Stimulated activated CD4-positive, alpha-beta T cell treated with anti-CD3 and anti-CD28 coated beads, TNF-alpha, amount 100 ng/mL, for 1 hour (primary cell): ENCODE measurements around the gene CYFIP1.

ENCODE experiments used
- DNase-seq, 3 donors: peaks; one replicate each; pipeline ENCODE4 v3.0.0-alpha.2; 2020; ENCODE audit warnings: low read depth in 3 of 3, low spot score in 1 of 3

The CYFIP1 gene

DNA sequence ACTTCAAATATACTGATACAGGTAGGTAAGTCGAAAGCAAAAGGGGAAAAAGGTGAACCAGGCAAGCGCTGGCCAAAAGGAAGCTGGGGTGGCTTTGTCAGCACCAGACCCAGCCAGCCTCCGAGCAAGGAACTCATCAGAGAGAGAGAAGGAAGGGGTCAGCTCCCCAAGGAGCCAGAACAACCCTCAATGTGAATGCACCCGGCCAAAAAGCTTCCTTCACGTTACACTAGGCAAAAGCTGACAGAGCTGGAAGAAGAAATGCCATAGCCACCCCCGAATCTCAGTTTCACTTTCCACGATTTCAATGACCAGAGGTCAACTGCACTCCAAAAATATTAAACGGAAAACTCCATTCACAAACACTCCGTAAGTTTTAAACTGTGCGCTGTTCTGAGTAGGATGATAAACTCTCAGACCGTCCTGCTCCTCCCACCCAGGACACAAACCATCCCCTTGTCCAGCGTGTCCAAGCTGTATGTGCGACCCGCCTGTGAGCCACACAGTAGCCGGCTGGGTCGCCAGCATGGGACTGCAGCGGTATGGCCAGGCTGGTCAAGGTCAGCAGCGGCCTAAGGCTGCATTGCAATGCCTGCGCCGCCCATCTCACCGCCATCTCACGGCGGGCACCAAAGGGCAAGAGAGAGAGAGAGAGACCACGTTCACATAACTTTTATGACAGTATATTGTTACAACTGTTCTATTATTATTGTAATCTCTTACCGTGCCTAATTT, 29.7 kb downstream of the CYFIP1 start:
- no peak for DNase-seq

DNA sequence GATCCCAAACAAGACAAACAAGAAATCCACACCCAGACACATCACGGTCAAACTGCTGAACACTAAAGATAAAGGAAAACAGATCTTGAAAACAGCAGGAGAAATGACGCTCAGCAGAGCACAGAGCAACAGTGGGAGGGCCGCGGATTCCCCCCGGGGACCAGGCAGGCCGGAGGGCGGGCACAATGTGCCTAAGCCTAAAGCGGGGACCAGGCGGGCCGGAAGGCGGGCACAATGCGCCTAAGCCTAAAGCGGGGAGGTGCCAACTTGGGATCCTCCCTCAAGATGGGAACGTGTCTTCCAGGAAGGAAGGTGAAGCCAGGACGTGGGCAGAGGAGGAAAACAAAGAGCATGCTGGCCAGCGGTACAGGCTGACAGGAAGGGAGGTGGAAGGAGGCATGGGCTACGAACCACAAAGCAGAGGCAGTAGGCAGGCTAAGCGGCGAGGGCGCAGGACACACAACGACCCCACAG, 31.1 kb downstream of the CYFIP1 start:
- DNase-seq, result no peak

DNA sequence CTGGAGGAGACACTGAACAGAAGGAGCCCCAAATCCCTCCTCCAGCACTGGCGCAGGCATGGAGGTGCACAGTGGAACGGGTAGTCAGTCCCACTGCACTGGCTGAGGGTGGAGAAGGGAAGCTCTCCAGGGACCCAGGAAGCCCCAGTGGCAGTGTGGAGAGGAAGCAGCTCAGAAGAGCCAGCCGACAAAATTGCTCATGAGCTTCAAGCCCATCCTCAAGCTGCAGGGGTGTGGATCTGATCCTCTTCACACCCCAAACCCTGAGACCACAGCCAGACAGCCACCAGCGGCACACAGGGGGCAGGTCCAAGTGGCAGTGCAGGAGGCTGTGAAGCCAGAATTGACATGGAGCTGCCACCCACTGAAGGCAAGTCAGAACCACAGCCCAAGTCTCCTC, 32.1 kb downstream of the CYFIP1 start:
- no peak for DNase-seq

DNA sequence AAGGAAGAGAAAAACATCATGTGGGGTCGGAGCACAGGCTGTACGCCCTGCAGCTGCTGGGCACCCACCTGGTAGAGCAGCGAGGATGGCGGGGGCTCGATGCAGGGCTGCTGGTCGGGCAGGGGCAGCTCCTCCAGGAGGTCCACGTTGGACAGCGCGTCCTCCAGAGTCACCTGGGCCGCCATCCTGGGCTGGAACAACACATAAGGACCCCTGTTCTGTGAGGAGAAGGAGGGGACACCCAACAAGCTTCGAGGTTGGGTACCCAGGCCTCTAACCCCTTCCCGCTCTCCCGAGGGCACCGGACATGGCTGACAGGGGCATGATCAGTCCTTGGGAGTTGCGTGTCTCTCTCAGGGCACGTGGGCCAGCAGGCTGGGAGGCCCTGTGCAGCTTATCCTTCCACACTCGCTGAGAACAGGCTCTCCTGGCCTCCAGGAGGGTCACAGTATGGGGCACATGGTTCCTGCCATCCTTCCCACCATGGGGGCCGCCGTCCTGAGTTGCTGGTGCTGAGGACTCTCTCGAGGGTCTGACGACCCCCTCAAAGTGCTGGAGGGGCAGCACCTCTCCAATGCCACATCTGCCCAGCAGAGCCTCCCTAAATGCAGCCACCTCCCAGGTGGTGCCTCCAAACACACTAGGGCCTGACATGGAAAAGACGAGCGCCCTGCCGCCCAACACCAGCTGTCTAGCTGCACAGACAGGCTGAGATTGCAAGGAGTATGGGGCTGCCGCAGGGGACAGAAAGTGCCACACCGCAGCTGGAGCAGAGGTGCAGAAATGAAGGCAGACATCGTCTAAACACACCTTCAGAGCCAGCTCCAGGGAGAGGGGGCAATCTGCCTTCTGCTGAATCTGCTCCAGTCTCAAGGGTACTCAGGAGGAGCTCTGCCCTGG, 32.8 kb downstream of the CYFIP1 start:
- no peak for DNase-seq

DNA sequence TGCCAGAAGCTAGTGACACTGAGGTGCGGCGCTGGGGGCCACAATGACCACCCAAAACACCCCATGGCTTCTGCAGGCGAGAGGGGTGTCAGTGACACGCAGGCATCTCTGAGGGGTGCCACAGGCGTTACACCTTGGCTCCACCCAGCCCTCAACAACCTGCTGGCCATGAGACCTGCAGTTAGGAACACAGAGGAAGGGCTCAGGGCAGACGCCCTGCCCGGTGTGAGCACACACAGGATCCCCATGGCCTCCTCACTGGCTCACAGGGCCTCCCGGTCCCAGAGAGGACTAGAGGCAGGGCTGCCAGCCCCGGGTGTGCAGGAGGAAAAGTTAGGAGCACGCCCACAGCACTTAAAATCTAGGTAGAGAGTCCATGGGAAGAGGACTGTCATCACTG, 35.1 kb downstream of the CYFIP1 start:
- no peak for DNase-seq

DNA sequence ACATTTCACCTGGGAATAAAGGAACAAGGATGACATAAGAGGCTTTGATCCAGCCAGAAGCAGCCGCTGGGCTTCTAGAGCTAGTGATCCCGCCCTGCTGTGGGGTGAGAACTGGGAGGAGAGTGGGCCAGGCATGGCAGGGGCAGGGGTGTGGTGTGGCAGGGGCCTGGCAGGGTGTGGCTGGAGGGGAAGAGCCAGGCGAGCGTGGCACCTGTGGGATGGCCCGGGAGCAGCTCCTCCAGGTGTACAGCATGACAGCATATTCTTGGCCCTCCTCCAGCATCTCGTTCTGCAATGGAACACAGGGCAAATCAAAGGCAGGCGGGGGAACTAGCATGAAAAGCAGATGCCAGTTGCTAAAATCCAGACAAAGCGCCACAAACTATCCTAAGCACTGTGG, 35.5 kb downstream of the CYFIP1 start:
- no peak for DNase-seq

DNA sequence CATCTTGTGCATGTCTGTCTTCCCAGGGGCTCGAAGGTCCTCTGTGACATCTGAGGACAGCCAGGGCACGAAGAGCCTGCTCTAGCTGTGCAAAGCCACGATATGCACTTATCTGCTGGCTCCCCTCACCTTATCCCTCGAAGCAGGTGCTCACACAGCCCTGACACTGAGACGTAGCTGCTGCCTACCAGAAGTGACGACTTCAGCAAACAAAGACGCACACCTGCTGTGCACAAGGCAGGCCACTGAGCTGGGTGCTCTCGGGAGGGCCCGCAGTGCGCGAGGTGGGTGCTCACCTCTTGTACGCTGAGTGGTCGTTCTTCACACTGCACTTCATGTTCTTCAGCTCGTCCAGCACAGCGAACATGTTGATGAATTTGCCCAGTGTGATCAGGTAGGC, 37.3 kb downstream of the CYFIP1 start:
- DNase-seq, result no peak

DNA sequence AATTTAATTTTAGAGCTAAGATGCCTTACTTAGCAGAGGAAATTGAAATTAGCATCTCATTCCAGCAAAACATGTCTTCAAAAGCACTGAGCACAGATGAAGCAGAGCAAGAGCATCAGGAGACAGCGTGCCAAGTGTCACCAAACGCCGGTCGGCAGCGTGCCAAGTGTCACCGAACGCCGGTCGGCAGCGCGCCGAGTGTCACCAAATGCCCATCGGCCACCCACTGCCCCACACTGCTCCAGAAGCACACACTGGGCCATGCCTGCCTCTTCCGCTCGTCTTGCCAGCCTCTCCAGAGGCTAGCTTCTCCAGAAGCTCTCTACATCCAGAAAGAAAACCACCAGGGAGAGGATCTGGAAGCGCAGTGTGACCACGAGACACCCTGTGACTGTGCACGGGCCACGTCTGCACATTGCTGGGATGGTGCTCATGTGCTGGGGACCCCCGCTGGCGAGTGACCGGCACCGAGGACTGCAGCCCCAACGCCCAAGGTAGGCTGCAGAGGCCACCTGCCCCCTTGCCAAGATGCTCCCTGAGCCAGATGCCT, 37.8 kb downstream of the CYFIP1 start:
- DNase-seq, result no peak

DNA sequence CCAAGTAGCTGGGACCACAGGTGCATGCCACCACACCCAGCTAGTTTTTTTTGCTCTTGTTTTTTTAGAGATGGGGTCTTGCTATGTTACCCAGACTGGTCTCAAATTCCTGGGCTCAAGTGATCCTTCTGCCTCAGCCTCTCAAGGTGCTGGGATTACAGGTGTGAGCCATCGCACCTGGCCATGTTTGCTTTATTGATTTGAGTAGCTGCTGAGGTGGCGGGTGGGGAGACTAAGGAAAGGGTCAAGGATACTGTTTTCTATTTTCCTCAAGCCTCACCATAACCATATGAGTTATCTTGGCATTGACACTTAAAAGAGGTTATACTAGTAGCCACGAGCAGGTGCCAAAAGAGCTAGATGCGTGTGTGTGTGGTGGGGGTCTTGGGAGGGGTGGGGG, 39.0 kb downstream of the CYFIP1 start:
- DNase-seq, result no peak

DNA sequence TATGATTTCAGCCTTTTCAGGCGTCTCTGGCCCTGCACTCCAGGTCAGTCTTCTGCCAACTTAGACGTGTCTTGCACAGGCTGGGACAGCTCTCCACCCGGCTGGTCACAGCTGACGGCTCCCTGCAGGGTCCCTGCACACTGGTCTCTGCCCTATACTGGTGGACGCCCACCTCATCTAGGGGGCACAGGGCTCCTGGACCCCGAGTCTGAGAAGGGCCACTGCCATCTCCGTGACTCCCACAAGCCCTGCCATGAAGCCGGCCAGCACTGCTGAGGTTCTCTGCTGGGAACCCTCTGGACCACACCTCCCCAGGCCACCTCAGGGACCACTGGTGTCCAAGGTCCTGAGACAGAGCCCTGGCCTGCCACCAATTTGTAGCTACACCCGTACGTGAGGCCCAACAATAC, 40.5 kb downstream of the CYFIP1 start:
- no peak for DNase-seq

DNA sequence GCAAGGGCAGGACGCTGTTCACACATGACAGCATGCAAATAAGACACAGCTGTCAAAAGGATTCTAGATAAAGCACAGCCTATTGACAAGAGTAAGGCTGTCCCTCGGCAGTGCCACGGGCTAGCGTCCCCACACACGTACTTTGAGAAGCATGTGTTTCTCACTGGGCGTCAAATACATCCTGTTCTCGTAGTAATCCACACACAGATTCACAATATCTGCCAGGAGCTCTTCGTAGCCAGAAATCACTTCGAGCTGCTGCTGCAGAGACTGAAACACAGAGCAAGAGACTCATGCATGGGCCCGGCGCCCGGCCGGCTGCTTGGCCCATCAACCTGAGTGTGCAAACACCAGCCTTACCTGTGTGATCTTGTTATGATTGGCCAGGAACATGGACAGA, 41.1 kb downstream of the CYFIP1 start:
- DNase-seq, result no peak

DNA sequence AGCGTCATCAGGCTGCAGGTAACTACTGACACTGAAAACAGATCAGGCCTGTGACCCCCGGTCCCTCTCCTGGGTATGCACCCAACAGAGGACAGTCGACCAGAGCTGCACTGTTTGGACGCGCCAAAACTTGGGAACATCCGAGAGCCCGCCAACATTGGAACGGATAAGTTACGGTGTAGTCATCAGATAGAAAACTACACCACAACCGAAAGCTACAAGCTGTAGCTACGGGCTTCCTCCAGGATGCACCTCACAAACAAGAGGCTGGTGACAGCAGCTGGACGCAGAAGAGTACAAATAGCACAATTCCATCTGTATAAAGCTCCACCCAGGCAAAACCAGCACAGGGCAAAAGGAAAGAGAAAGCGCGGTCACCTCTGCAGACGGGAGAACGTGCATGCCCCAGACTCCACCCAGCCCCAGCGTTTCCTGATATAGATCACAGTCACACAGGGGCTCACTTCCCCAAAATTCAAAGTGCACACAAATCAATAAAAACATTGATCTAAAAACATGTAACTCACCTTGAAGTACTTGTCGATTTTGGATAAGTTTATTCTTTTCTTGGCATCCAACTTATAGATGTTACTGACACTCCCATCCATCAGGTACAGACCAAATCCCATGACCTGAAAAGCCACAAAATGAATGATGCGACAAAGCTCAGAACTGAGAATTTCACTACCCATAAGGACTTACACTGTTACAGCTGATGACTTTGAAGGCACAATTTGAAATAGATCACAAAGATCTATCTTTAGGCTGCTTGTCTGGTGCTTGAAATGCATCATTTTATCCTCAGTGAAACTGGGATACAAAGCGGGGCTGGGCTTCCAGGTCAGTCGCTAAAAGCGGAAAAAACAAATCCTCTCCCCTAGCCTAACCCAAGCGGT, 43.3 kb downstream of the CYFIP1 start:
- DNase-seq, result no peak

DNA sequence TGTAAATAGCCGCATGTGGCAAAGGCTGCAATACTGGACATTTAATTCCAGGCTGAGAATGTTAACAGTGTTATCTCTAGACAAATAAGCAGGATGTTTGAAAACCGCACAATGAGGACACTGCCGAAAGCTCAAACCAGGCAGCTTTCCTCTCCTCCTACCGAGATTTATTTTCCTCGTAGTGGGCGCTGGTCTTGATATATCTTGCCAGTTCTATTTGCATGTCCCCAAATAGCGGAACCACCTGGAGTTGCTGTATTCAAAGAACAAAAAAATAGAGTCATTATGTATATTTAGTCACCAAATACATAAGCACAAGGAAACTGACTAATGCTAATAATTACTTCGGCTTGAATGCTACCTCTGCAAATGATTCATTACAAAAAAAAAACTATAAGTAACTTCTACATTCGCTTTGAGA, 46.5 kb downstream of the CYFIP1 start:
- no peak for DNase-seq

DNA sequence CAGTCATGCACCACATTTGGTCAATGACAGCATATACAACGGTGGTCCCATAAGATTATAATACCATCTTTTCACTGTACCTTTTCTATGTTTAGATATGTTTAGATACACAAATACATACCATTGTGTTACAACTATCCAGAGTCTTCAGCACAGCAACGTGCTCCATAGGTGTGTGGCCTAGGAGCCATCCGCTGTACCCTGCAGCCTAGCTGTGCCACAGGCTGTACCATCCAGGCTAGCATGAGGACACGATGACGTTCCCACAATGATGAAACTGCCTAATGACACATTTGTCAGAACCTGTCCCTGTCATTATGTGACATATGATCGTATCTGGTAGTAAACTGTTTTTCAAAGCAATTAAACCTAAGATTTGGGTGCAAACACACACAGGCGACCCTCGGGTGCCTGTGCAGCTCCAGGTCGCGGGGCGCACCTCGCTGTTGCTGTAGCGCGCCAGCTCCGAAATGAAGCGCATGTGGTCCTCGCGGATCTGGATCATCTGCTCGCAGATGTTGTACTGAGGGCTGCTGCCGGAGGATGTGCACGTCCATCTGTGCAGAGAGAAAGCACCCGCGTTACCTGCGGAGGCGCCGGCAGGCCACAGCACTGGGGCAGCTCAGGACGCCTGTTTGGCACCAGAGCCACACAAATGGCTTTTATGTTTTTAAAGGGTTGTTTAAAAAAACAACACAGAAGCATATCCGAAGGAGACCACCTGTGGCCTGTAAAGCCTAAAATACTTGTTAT, 48.2 kb downstream of the CYFIP1 start:
- no peak for DNase-seq

DNA sequence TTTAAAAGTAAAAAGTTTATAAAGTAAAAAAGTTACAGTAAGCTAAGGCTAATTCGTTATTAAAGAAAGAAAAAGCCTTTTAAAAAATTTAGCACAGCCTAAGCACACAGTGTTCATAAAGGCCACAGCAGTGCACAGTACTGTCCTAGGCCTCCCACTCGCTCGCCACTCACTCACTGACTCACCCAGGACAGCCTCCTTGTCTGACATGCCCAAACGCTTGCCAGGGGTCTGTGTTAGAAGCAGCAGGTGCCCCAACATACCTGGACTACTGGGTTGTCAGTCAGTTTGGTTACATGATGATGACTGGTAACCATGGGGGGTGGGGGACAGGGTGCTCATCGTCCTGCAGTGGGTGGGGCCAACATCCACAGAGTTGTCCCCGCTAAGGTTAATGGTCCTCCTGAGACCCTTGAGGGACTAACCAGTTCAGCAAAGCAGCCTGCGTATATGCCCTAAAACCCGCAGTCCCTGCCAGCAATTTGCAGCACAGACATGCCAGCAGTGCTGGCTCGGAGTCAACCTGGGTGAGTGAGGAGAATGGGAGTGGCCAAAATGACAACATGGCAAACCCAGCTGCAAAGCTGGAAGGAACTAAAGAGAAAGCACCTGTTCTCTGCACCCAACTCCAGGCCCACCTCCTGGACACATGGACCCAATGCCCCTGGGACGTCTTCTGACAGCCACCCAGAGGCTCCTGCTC, 49.2 kb downstream of the CYFIP1 start:
- no peak for DNase-seq

DNA sequence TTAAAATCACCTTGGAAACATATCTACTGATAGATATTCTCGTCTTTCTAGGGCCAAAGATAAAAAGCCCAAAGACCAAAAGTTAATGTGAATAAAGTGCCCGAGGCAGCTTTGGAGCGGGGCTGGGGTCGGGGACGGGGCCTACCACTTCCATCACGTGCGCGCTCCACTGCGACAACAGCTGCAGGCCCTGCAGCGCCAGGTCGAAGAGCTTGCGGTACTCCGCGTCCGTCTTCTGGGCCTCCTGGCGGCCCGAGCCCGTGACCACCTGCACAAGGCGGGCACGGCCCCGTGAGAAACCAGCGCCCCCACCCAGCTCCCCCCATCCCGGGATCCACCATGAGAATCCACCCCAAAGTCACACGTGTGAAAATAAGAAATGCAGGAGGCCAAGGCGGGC, 52.4 kb downstream of the CYFIP1 start:
- DNase-seq, result no peak

DNA sequence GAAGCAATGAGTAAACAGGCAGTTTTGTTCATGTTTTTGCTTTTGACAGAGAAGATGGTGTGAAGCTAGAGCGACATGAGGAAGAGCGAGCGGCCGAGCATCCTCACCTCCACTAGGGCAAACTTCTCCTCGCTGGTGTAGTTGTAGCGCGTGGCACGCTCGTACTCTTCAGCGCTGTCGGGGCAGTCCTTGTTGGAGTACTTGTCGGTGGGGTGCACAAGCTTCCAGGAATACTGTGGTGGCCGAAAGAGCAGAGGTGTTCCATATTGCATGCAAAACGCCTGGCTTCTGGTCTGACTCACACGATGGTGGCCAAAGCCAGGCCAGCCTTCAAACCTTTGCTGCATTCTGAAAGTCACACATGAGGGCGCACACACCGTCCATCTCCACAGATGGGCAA, 54.3 kb downstream of the CYFIP1 start:
- DNase-seq, result no peak

DNA sequence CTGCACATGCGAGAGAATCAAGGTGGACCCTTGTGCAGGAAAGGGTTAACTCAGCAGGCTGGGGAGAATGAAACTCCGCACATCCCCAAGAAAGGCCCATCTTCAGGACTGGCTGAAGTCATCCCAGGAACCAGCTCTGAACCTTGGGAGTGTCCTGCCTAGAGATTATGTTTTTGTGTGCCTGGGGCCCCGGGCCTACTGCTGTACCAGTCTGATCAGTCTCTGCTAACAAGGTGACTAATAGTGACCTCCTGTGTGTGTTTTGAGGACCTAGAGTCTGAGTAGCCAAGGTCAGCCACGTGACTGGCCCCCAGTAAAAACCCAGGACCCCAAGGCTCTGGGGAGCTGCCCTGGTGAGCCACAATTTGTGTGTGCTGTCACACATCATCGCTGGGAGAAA, 58.2 kb downstream of the CYFIP1 start:
- no peak for DNase-seq

DNA sequence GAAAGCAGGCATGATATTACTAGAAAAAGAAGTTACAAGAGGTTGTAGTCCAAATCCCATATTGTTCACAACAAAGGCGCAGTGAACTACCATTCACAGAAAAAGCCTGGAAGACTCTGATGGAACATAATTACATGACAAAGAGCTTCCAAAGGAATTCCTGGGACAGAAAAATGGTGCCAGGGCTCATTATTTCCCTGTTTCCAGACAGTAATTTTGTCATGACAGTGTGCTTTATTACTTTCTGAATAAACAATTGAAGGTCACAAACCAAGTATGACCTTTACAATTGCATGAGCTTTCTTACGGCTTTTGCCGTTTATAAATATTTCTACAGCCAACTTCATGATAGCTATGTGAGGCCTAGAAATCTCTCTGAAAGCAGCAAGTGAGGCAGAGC, 61.0 kb downstream of the CYFIP1 start:
- no peak for DNase-seq
